IPS-18c (cell line): Measurements from ENCODE around the gene KCNJ4.
"Not testable (repeated sequence)": the region's sequence is repeated elsewhere in the genome, so short reads cannot be mapped to it uniquely, and the experiment has no call there.

Experiments used
- H3K4me3 ChIP-seq: 2 replicates; pipeline ENCODE4 v1.7.0; 2013; ENCODE audit warnings: low read depth, mild to moderate bottlenecking, low read length, moderate library complexity; ENCODE audit not compliant: insufficient read depth
- H3K9me3 ChIP-seq: one replicate; pipeline ENCODE4 v1.6.1; 2013; ENCODE audit warnings: mild to moderate bottlenecking, low read length, moderate library complexity; ENCODE audit not compliant: control insufficient read depth, insufficient read depth

The KCNJ4 gene

DNA sequence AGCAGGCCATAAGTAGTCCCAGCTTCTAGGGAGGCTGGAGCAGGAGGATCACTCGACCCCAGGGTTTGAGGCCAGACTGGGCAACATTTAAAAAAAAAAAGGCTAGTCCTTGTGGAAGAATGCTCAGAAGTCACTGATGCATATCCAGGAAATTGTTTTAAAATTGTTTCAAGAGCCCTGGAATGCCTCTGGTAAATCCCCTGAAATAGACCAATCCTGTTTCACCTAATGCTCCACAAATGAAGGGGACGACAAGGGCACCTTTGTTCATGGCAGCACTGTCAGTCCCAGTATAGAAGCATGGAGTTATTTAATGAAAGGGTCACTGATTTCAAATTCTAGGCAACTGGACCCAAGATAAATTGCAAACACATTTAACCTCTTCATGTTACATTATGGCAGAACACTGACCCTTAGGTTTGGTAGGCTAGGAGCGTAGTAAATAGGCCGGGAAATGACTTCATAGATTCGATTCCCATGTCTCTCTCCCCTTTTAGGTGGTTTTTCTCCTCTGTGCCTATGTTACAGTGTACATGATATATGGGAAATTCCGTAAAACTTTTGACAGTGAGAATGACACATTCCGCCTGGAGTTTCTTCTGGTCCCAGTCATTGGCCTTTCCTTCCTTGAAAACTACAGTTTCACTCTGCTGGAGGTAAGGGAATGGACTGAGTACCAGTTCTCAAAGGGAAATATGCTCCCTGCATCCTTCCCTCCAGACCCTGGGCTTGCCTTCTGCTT, 24.3 kb upstream of the KCNJ4 start:
- Histone ChIP-seq H3K4me3 (no peak overlapping the region), H3K9me3 (peaks cover 2% of the 10 kb centered on the region)

DNA sequence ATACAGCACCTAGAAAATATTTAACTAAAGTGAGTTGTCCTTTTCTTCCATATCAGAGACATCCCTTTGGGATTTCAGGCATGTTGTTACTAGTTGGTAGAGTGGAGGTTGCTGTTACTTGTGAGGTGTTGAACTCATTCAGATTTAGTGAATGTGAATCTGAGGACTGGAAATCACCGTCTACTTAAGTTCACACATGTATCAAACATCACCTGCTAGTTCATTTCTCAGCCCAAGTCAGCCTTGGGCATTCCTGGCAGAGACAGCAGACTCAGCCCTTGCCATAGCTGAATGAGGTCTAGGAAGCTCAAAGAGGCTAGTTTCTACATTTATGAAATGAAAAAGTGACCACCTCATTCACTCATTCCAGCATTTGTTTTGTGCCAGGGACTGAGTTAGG, 22.6 kb upstream of the KCNJ4 start:
- H3K4me3 ChIP-seq = no peak overlapping the region

DNA sequence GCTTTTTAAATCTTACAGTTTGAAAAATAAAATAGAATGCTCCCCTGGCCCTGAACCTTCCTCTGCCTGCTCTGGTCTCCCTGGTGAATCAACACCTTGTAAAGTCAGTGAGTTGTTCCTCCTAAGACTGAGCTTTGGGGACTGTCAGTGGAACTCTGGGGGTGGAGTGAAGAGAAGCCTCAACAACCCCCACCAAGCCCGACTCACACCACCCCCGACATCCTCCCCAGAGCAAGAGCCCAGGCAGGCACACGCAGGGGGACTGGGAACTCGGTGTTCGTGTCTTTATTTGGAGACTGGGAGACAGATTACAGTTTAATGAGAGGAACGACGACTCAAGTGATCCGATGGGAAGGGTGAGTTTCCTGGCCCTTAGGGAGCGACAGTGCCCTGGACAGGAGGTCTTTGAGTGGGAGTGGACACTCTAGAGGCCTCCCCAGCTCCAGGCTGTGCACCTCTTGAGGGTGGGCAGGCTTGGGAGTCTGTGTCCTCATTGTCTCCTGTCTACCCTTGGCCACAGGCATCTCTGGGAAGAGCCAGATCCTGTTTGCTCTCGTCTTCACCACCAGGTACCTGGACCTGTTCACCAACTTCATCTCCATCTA, 19.1 kb upstream of the KCNJ4 start:
- Histone ChIP-seq H3K9me3 (no peaks in the 10 kb centered on the region), H3K4me3 (no peak overlapping the region)

More for the DNA sequence above, 22.6 kb upstream of the KCNJ4 start:
- peaks cover 2% of the 10 kb centered on the region for H3K9me3 ChIP-seq

DNA sequence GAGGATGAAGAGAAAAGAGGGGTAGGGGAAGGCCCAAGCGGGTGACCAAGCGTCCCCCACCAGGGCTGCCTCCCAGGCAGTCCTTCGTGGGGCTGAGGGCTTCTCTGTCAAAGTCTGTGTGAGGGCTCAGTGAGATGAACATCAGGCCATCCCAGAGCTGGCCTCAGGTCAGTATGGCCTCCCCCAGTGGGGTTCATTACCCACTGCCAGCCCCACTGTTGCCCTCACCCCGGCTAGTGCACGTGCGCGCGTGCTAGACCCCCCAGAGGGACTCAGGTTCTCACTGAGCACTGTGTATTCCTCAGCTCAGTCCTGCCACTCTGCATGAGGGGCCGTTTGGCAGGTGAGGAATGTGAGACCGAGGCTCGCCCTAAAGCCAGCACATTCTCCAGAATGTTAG, 16.2 kb upstream of the KCNJ4 start:
- no peak overlapping the region for H3K4me3 ChIP-seq
- no peaks in the 10 kb centered on the region for H3K9me3 ChIP-seq

DNA sequence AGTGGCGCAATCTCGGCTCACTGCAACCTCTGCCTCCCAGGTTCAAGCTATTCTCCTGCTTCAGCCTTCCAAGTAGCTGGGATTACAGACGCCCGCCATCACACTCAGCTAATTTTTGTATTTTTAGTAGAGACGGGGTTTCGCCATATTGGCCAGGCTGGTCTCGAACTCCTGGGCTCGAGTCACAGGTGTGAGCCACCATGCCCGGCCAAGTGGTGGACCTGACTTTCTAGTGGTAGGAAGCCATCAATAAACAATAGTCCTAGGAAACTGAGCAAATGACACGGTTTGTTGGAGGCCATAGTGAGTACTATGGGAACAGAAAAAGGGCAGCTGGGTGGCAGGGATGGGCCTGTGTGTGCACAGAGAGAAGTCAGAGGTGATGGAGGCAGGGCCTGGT, 15.2 kb upstream of the KCNJ4 start:
- H3K9me3 ChIP-seq, H3K4me3 ChIP-seq: not testable (repeated sequence)

DNA sequence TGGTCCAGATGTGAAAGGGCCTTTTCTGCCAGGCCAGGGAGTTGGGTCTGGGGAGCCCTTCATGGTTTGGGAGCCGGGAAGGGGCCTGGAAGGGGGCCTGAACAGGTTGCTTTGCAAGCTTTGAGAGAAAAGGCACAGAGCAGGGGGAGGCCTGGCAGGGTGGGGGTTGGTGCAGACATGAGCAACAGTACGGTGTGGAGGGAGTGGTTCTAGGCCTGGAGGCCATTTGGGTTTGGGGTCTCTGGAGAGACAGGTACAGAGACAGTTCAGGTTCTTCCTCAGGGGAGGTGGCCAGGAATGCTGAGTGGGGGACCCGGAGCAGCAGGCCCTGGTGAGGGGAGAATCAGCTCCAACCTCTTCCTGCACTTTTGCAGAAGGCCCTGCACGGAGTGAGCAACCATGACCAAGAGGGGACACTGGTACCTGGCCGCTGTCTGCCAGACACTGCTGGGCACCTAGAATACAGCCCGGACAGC, 14.3 kb upstream of the KCNJ4 start:
- H3K9me3 ChIP-seq = no peaks in the 10 kb centered on the region
- no peak overlapping the region; the same call in 1 of the 2 replicates for H3K4me3 ChIP-seq

DNA sequence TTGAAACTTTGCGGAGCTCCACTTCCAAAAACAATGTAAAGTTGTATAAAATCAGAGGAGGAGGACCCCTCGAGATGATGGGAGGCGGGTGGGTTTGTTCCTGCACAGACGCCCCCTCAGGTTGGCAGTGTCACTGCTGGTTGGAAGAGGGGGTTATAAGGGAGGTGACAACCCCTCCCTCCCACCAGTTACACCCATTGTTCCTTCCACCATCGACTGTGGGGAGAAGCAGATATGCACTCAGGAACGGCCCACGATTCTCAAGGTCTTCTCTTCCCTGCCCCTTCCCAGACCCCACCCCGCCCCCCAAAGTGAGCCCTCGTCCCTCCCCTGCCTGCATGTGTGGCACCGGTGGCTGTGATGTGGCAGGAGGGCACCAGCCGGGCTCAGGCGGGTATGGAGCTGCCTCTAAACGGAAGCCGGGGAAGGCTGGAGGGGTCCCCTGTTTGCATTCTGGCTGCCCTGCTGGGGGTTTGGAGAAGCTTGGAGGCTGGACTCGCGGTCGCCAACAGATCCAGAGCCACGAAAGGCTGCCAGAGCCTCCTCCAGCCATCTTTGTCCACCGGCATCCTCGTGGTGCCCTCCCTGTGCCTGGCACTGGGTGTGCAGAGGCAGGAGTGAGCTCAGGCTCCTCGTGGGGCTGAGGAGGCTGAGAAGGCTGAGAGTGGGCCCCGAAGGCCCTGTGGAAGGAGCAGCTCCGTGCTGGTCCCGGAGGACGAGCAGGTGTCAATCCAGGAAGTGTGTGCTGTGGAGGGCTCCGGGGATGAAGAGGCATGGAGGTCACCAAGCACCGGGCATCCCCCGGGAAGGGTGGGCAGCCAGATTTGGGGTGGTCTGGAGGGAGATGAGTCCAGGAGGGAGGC, 13.7 kb upstream of the KCNJ4 start:
- H3K4me3 ChIP-seq = peak overlapping the region; percentile 64
- H3K9me3 ChIP-seq = no peaks in the 10 kb centered on the region

DNA sequence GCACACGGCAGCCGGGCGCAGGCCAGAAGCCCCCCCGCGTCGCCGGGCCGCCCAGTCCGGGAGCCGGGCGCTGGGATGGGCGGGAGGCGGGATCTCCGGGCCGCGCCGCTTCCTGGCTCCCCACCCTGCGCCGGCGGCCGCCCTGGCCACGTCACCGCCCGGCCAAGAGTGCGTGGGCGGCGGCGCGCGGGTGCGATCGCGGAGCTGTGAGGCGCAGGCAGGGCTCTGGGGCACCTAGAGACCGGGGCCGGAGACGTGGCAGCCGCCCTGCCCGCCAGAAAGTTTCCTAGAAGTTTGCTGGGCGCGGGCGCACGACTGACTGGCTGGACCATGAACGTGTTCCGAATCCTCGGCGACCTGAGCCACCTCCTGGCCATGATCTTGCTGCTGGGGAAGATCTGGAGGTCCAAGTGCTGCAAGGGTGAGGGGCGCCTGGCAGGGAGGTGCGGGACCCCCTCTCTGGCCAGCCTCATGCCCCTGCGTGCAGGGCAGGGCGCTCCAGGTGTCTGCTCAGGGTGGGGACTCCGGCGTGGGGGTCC, 13.0 kb upstream of the KCNJ4 start, which contains the start of gene KDELR3:
TSS of gene KDELR3 (plus strand) at position 193 of the 539 bp plus-strand sequence. CDS start at position 331, 138 bp downstream.
- Histone ChIP-seq H3K4me3 (peak within 1 kb of the TSS; percentile 64), H3K9me3 (no peaks in the 10 kb centered on the region)

DNA sequence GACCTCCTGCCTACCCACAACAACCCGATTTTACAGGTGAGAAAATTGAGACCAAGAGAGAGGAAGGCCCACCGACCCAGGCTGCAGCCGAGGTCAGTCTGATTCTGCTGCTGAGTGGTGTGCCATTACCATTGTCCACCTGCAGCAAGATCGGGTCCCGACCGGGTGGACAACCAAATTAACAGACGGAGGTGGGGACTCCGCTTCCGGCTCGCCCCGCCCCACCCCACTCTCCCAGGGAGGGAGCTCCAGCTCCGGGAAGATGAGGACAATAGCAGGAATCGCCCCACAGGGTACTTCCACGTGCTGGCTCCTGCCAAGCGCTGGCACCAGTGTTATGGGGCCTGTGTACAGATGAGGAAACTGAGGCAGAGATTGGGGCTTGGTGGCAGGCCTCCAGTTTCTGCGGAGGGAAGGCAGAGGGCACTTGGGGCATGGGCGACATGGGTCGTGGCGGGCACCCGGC, 12.5 kb upstream of the KCNJ4 start:
- peak overlapping the region; percentile 64 for H3K4me3 ChIP-seq
- H3K9me3 ChIP-seq = no peaks in the 10 kb centered on the region

DNA sequence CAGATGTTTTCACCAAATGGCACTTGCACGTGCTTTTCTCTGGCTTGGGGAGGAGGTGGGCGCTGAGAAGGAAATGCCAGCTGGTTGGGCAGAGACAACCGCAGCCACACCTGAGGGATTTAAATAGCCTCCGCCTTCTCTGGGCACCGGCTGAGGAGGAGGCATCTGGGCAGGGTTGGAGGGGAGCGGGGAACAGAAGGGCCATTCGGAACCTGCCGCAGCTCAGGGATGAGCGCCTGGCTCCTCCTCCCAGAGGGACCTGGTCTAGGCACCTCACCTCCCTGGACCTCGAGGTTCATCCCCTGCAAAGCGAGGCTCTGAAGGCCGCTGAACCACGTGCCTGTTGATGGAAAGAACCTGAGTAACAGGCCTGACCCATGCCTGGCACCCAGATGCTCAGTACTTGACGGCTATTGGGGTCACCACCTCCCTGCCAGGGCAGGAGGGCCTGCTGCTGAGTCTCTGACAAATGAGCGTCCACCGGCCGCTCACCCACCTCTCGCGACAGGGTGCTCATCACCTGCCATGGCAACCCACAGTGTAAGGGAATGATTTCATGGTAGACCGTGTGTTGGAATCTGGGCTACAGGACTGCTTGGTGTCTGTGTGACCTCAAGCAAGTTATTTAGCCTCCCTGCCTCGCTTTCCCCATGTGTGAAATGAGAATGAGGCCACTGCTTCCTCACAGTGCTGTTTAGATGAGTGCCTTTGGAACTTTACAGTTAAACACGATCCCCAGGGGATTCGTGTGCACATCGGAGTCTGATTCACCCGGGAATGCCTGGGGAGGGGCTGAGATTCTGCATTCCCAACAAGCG, 10.9 kb upstream of the KCNJ4 start:
- Histone ChIP-seq H3K4me3 (no peak overlapping the region), H3K9me3 (no peaks in the 10 kb centered on the region)

DNA sequence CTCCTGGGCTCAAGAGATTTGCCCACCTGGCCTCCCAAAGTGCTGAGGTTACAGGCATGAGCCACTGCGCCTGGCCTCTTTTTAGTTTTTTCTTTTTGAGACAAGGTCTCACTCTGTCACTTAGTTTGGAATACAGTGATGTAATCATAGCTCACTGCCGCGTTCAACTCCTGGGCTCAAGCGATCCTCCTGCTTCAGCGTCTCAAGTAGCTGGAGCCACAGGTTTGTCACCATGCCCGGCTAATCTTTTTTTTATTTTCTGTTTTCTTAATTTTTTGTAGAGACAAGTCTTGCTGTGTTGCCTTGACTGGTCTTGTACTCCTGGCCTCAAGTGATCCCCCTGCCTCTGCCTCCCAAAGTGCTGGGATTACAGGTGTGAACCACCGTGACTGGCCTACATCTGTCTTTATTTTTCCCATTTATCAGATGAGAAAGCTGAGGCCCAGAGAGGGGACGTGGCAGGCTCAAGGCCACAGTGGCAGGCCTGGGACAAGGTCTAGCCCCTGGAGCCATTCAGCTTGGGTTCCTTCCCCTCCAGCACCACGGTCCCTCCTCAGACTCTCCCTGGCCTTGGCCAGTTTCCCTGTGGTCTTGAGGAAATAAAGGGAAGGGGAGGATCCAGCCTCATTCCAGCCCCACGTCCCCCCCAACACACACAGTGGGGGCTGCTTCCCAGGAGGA, 10.1 kb upstream of the KCNJ4 start:
- Histone ChIP-seq H3K4me3 (no peak overlapping the region), H3K9me3 (no peaks in the 10 kb centered on the region)

DNA sequence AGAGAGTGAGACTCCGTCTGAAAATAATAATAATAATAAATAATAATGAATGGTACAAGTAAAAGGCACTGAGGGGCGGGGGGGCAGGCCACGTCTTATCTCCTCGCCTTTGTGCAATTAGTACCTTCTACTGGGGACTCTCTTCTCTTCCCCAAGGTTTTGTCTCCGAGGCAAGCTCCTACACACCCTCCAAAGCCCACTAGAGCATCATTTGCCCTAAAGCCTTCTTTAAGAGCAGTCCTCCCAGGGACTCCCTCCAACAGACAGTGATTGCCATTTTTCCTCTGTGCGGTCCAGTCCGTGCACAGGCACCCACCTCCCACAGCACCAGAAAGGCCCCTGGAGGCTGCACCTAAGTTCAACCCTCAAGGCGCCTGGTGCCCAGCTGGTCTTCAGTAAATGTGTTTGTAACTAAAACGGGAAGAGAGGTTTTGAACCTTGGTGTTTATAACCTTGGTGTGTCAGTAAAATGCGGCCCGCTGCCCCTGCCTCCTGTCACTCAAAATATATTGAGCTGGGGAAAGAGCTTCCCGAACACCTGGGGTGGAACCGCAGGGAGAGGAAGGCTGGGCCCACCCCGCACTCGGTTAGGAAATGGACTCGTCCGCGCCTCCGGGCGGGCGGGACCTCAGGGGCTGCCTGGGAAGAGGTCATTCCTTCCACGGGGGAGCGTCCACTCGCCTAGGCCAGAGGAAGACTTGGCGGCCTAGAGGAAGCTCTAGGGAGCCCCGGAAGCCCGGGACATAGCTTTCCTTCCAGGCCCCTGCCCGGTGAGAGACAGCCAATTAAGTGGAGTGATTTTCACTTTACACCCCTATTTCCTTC, 8.2 kb upstream of the KCNJ4 start:
- Histone ChIP-seq H3K4me3 (no peak overlapping the region), H3K9me3 (no peaks in the 10 kb centered on the region)

DNA sequence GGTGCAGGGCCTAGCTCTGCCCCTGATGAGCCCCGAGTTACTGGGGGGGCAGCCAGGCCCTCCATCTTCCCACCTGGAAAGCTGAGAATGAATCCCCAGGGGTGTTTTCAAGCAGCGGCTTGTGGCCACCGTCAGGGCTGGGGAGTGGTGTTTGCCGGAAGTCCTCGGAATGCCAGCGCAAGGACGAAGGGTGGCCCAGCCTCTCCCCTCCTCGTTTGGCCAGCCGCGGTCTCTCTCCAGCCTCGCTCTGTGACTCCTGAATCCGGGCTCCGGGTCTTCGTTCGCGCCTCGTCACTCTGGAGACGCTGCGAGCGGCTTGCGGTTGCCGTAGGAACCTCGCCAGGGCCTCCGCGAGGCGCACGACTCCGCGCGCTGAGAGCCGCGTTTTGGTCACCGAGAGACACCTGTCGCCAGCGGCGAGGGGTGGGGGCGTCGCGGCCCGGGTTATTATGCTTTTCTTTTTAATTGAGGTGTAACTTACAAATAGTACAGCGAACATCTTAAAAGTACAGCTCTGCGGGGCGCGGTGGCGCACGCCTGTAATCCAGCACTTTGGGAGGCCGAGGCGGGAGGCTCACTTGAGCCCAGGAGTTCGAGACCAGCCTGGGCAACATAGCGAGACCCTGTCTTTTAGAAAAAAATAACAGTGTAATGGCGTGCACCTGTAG, 6.5 kb upstream of the KCNJ4 start:
- H3K9me3 ChIP-seq = no peaks in the 10 kb centered on the region
- H3K4me3 ChIP-seq = no peak overlapping the region

DNA sequence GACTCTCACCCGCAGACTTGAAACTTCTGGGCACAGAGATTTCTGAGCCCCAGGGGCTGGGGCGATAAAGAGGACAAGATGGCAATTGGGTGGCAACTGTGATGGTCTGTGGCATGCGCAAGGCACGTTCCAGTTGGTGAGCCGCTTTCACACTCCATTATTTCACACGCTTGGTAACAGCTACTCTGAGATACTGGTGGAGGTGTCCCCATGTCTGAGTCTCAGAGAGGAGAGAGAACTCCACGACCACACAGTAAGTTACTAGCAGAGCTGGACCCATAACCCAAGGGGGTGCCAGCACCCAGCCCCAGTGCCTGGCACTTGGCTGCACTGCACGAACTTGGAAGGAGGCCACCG, 6.0 kb upstream of the KCNJ4 start:
- no peak overlapping the region for H3K4me3 ChIP-seq

DNA sequence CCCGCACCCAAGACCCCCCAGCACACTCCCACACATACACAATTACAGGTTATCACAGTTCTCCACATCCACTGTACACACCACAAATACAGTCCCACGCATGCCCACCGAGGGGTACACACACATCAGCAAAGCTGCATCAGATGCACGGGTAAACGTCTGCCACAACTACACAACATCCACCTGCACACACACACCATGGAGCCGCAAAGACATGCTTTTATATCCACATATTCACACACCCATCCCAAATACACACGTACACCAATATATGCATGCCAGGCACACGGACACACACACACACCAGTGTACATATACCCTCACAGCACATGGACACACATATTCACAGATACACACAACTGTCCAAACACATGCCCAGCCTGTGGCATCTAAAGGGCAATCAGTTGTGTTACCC, 5.4 kb upstream of the KCNJ4 start:
- no peak overlapping the region for H3K4me3 ChIP-seq

More for the DNA sequence above, 6.0 kb upstream of the KCNJ4 start:
- H3K9me3 ChIP-seq = no peaks in the 10 kb centered on the region

More for the DNA sequence above, 5.4 kb upstream of the KCNJ4 start:
- no peaks in the 10 kb centered on the region for H3K9me3 ChIP-seq
